Esophagus squamous epithelium (tissue), 5 donors: ENCODE results near the gene INPP5D. TPM values are rescaled to one million over a fixed set of nuclear protein-coding genes. Genes with fewer than 3 reads are reported as not detected.

ENCODE experiments used
- DNase-seq: peaks from one replicate; lab custom pipeline; 2025; lab: John Stamatoyannopoulos, UW
- H3K27ac ChIP-seq, 4 donors: fragments of 200-600 bp; sonication (generic); one replicate each; pipeline ENCODE4 v1.5.1; 2016 to 2019; ENCODE audit warnings: mild to moderate bottlenecking in 1 of 4
- H3K27me3 ChIP-seq, 4 donors: fragments of 200-600 bp; sonication (generic); 1 replicate in 3 of 4; 2 replicates in 1 of 4; pipeline versions ENCODE4 v1.5.1 to v1.6.0; 2017 to 2021; ENCODE audit warnings: antibody characterized with exemption in 1 of 4
- H3K36me3 ChIP-seq, 3 donors: fragments of 200-600 bp; sonication (generic); one replicate each; pipeline ENCODE4 v1.5.1; 2016 to 2019
- H3K4me1 ChIP-seq, 3 donors: fragments of 200-600 bp; sonication (generic); one replicate each; pipeline ENCODE4 v1.5.1; 2017 to 2019
- H3K4me3 ChIP-seq, 4 donors: fragments of 200-600 bp; sonication (generic); 1 replicate in 3 of 4; 2 replicates in 1 of 4; pipeline ENCODE4 v1.5.1; 2016 to 2019; ENCODE audit warnings: mild to moderate bottlenecking in 2 of 4, moderate library complexity in 1 of 4
- H3K9me3 ChIP-seq, 3 donors: fragments of 200-600 bp; sonication (generic); one replicate each; pipeline ENCODE4 v1.5.1; 2016 to 2019
- CTCF ChIP-seq, 6 experiments: fragments of 450-650 bp in 4 of 6; fragments of 200-600 bp in 2 of 6; sonication (generic) in 2 of 6; IDR thresholded peaks; one replicate each; pipeline ENCODE4 v1.5.1; 2016 to 2019; ENCODE audit warnings: antibody characterized with exemption in 6 of 6, mild to moderate bottlenecking in 4 of 6, moderate library complexity in 4 of 6
- POLR2A ChIP-seq, 4 donors: fragments of 450-650 bp; IDR thresholded peaks; one replicate each; pipeline ENCODE4 v1.6.1; 2017; ENCODE audit warnings: antibody characterized with exemption in 4 of 4, mild to moderate bottlenecking in 4 of 4, moderate library complexity in 3 of 4
- WGBS, 2 donors: methylation state at CpG; one replicate each; pipeline ENCODE4 v1.1.5; 2018; 5-methylcytosine and 5-hydroxymethylcytosine counted together
- intact Hi-C: fragments of 100-400 bp; cut with DNase I; formaldehyde crosslinking; loops from one replicate; pipeline ENCODE4 v1.15.0; 2022
- total RNA-seq, 4 donors: library from RNA; depleted of rRNA; stranded (reverse); fragments of >200 nt; gene quantifications; one replicate each; pipeline ENCODE4 v1.1.0, GENCODE V29; 2016
- donor health status: DM: yes; HTN: yes; CAD: no.

INPP5D gene
- total RNA-seq, 4 donors from 2014 or later = 2.2 to 36.0 (median 10.2) TPM

GRCh38 chr2:233213975-233214374 lies 153.8 kb downstream of the INPP5D start:
- whole genome bisulfite sequencing, 2 donors = 71 to 73% methylated on average over 4 to 5 of the region's 6 CpGs
- Histone ChIP-seq H3K9me3 (no peaks in the 10 kb centered on the region), H3K4me3 (no peak overlapping the region), H3K27ac (no peak overlapping the region), H3K27me3 (no peaks in the 10 kb centered on the region), H3K36me3 (no peaks in the 10 kb centered on the region), H3K4me1 (peaks cover 0 to 45% (median 12%) of the 10 kb centered on the region in 3 donors)
- intact Hi-C loops = no loop called here
- TF ChIP-seq POLR2A (IDR thresholded peaks at IDR 0.05) (no peak), CTCF (IDR thresholded peaks at IDR 0.05) (no peak)
- DNase-seq = no peak

GRCh38 chr2:233217892-233218377 lies 157.8 kb downstream of the INPP5D start:
- TF ChIP-seq POLR2A (IDR thresholded peaks at IDR 0.05) (no peak), CTCF (IDR thresholded peaks at IDR 0.05) (no peak)
- no peak for DNase-seq
- peaks cover 0 to 7% (median 0%) of the 10 kb centered on the region in 3 donors for H3K4me1 ChIP-seq
- no peak overlapping the region for H3K4me3 ChIP-seq
- 65 to 68% methylated on average over 7 to 8 of the region's 8 CpGs for WGBS, 2 donors
- no peaks in the 10 kb centered on the region for H3K36me3 ChIP-seq
- no peaks in the 10 kb centered on the region for H3K9me3 ChIP-seq
- intact Hi-C loops = no loop called here
- H3K27ac ChIP-seq = no peak overlapping the region
- no peaks in the 10 kb centered on the region for H3K27me3 ChIP-seq

DNA sequence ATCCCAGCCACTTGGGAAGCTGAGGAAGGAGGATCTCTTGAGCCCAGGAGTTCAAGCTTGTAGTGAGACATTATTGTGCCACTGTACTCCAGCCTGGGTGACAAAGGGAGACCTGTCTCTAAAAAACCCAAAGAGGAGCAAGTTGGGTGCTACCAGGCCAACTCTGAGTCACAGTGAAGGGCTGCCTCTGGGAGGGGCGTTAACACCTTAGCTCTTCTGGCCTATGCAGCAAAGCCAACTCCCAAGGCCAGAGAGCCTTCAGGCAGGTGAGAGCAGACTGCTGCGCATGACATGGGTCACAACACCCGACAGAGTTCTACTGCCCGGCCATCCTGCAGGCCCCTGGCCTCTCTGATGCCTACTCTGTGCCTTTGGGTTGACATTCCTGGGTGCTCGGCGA lies 158.7 kb downstream of the INPP5D start:
- DNase-seq = no peak
- no peaks in the 10 kb centered on the region for H3K27me3 ChIP-seq
- no peaks in the 10 kb centered on the region for H3K9me3 ChIP-seq
- no peak for TF ChIP-seq POLR2A (IDR thresholded peaks at IDR 0.05)
- TF ChIP-seq CTCF (IDR thresholded peaks at IDR 0.05) = no peak
- intact Hi-C loops = no loop called here
- H3K27ac ChIP-seq = no peak overlapping the region
- no peaks in the 10 kb centered on the region for H3K4me1 ChIP-seq
- no peak overlapping the region for H3K4me3 ChIP-seq
- no peaks in the 10 kb centered on the region for H3K36me3 ChIP-seq
- WGBS, 2 donors = no CpG with 5 or more reads among the region's 6 CpGs

DNA sequence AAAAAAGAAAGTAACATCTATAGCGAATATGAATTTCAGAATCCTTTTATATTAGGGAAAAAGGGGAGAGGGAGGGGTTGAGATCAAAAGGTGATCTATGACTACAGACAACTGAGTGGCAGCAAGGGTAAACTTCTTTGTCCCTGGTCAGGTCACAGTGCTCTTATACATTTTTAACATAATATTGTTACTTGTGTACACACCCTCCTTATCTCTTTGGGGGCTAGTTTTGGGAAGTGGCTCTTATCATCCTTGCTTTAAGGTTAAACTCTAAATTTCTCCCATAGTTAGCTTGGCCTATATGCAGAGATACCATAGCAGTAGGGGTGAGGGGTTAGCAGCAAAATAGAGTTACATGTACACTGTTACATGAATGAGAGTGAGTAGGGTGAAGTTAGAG lies 159.7 kb downstream of the INPP5D start:
- no peaks in the 10 kb centered on the region for H3K9me3 ChIP-seq
- TF ChIP-seq CTCF (IDR thresholded peaks at IDR 0.05) = no peak
- TF ChIP-seq POLR2A (IDR thresholded peaks at IDR 0.05) = no peak
- 93 to 100% methylated on average over 1 of the region's 1 CpG for WGBS, 2 donors
- no peaks in the 10 kb centered on the region for H3K36me3 ChIP-seq
- no peak overlapping the region for H3K4me3 ChIP-seq
- intact Hi-C loops = no loop called here
- H3K4me1 ChIP-seq = no peaks in the 10 kb centered on the region
- no peak for DNase-seq
- no peak overlapping the region for H3K27ac ChIP-seq
- H3K27me3 ChIP-seq = no peaks in the 10 kb centered on the region

DNA sequence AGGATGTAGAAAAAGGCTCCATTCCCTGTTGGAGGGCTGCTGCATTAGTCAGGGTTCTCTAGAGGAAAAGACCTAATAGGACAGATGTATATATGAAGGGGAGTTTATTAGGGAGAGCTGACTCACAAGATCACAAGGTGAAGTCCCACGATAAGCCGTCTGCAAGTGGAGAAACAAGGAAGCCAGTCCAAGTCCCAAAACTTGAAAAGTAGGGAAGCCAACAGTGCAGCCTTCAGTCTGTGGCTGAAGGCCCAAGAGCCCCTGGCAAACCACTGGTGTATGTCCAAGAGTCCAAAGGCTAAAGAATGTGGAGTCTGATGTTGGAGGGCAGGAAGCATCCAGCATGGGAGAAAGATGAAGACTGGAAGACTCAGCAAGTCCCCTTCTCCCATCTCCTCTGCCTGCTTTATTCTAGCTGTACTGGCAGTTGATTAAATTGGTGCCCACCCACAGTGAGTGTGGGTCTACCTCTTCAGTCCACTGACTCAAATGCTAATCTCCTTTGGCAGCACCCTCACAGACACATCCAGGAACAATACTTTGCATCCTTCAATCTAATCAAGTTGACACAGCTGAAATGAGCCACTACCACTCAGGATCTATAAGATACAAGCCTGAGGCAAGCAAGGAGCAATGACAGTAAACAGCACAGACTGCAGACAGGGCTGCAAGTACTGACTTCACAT lies 161.4 kb downstream of the INPP5D start:
- TF ChIP-seq POLR2A (IDR thresholded peaks at IDR 0.05) (no peak), CTCF (IDR thresholded peaks at IDR 0.05) (no peak)
- intact Hi-C loops = no loop called here
- Histone ChIP-seq H3K27me3 (no peaks in the 10 kb centered on the region), H3K4me1 (no peaks in the 10 kb centered on the region), H3K4me3 (no peak overlapping the region), H3K36me3 (no peaks in the 10 kb centered on the region), H3K9me3 (no peaks in the 10 kb centered on the region), H3K27ac (no peak overlapping the region)
- 41 to 46% methylated on average over 2 of the region's 2 CpGs for WGBS, 2 donors
- DNase-seq = no peak
